Keratinocyte (primary cell): ENCODE data around the gene VWA3A.

Source experiments
- CTCF ChIP-seq, 3 experiments: IDR thresholded peaks in 1 of 3; conservative IDR thresholded peaks in 1 of 3; optimal IDR thresholded peaks in 1 of 3; 2 replicates in 2 of 3; 3 replicates in 1 of 3; pipeline versions ENCODE3 to v1.5.1; 2011; ENCODE audit warnings: low read length in 3 of 3, mild to moderate bottlenecking in 3 of 3, moderate library complexity in 2 of 3, control low read depth in 1 of 3, inconsistent platforms in 1 of 3; ENCODE audit not compliant: insufficient read depth in 2 of 3; ENCODE audit errors: extremely low read depth in 1 of 3
- EZH2 ChIP-seq: IDR thresholded peaks from one replicate; pipeline ENCODE4 v1.6.1; 2012; ENCODE audit warnings: inconsistent platforms, mild to moderate bottlenecking, low read length, moderate library complexity

- TF ChIP-seq CTCF (optimal IDR thresholded peaks at IDR 0.05 in 1 of 3, IDR thresholded peaks at IDR 0.05 in 1 of 3, conservative IDR thresholded peaks at IDR 0.05 in 1 of 3; ENCODE audit: extremely low read depth in 1 of 3, insufficient read depth in 2 of 3, low read length in 3 of 3) (no peak), EZH2 (no peak)
Observed at GRCh38 chr16:22205577-22206012, 113.3 kb downstream of the VWA3A start.
